AG09309 (cell line): ENCODE results near the gene MYL12B.

Experiments used
- DNase-seq: peaks from one replicate; pipeline ENCODE4 v3.0.0-alpha.2; 2010; ENCODE audit warnings: low read depth
- H3K4me3 ChIP-seq: 2 replicates; pipeline ENCODE4 v1.5.1; 2011; ENCODE audit warnings: mild to moderate bottlenecking, low read depth, low read length, moderate library complexity; ENCODE audit not compliant: control insufficient read depth
- TF ChIP-seq, protein P1 (sequence below): IDR thresholded peaks from 2 replicates; pipeline ENCODE4 v1.5.1; 2011; ENCODE audit warnings: mild to moderate bottlenecking, low read depth, low read length, inconsistent platforms; ENCODE audit not compliant: insufficient read depth, control insufficient read depth; ENCODE audit errors: missing control alignments

Gene MYL12B

DNA sequence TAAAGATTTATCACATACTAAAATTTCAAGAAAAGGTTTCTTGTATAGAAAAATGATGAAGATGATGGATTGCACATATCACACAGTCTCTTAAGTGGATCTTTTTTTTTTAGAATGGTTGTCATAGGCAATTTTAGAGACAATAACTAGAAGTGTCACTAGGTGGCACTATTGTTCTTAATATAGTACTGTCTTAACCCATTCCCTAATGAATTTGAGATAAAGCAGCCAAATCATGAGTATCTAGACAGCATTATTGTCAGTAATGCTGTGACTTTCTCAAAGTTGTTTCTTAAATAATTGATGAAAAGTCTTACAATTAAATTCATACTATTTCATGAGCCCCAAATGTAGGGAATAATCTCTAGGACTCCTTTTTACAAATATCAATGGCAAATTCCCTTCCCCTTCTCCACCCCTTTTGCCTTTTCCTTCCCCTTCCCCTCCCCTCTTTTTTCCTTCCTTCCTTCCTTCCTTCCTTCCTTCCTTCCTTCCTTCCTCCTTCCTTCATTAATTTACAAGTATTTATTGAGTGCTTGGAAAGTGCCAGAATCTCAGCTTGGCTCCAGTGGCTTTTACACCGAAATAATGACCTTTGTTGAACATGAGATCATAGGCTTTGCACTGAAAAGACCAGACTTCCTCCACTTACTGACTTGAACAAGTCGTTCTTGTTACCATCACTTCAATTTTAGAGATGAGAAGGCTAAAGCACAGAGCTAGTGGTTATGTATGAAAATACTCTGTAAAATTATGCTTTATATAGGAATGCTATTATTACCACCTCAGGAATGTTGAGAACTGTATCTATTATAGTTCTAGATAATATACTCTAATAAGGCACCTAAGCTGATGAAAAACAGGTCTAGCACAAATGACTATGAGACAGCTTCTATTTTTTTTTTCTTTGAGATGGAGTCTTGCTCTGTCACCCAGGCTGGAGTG lies 19.8 kb downstream of the MYL12B start:
- H3K4me3 ChIP-seq = no peak overlapping the region
- TF ChIP-seq, protein P1, sequence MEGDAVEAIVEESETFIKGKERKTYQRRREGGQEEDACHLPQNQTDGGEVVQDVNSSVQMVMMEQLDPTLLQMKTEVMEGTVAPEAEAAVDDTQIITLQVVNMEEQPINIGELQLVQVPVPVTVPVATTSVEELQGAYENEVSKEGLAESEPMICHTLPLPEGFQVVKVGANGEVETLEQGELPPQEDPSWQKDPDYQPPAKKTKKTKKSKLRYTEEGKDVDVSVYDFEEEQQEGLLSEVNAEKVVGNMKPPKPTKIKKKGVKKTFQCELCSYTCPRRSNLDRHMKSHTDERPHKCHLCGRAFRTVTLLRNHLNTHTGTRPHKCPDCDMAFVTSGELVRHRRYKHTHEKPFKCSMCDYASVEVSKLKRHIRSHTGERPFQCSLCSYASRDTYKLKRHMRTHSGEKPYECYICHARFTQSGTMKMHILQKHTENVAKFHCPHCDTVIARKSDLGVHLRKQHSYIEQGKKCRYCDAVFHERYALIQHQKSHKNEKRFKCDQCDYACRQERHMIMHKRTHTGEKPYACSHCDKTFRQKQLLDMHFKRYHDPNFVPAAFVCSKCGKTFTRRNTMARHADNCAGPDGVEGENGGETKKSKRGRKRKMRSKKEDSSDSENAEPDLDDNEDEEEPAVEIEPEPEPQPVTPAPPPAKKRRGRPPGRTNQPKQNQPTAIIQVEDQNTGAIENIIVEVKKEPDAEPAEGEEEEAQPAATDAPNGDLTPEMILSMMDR = peak; percentile 39
- DNase-seq = no peak

DNA sequence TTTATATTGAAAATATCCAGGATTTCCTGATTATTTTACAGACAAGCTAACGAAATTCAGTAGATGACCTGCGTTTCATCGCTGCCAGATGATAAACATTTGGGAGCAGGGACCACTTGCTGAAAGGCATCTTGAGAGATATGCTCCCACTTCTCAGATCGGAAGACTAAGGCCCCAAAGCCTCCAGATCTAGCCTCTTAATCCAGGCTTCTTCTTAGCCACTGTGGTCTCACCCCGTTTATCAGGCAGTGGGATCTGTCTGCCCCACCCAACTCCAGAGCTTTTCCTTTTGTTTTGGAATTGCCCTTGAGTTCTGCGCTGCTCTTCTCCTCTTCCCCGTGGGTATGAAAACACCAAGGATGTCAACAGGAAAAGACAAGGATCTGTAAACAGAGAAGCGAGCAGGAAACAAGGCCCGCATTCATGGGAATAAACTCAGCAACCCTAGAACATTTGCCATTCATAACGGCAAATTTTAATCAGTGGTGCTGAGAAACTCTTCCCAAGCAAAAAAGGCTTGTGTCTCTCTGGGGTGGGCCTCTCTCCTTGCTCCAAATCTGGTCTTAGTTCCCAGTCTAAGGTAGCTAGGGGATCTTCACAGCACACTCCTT lies 21.4 kb downstream of the MYL12B start:
- TF ChIP-seq, protein P1 = no peak
- no peak overlapping the region for H3K4me3 ChIP-seq
- DNase-seq = no peak

DNA sequence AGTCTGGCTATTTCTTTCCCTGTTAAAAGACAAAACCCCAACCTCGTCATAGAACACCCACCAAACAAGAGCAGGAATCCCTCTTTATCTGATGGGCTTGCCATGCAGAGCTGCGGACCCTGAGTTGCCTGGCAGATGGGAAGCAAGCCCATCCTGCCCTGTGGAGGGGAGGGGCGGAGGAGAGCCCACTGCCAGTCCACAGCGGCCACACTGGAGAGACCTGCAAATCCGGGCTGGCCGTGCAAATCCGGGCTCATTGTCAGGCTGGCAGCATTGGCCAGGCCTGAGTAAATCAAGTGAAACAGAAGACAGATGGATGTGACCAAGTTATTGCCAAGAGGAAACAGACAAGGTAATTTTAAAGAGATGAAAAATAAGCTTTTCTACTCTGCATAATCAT lies 22.0 kb downstream of the MYL12B start:
- no peak for DNase-seq
- no peak overlapping the region for H3K4me3 ChIP-seq
- TF ChIP-seq, protein P1 = no peak

DNA sequence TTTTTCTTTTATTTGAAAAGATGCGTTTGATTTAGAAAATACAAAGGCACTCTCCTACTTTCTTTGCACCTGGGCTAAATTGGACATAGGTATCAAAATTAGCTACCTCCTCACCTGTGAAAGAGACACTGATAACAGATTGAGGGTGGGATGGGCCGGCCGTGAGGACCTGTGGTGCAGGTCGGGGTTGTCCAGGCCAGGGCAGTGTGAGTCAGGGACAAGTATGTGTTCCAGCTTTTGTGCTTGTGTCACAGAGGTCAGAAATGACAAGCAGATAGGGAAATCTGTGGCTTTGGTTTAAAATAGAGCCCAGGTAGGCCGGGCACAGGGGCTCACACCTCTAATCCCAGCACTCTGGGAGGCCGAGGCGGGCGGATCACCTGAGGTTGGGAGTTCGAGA lies 22.6 kb downstream of the MYL12B start:
- TF ChIP-seq, protein P1 = no peak
- H3K4me3 ChIP-seq = no peak overlapping the region
- DNase-seq = no peak

DNA sequence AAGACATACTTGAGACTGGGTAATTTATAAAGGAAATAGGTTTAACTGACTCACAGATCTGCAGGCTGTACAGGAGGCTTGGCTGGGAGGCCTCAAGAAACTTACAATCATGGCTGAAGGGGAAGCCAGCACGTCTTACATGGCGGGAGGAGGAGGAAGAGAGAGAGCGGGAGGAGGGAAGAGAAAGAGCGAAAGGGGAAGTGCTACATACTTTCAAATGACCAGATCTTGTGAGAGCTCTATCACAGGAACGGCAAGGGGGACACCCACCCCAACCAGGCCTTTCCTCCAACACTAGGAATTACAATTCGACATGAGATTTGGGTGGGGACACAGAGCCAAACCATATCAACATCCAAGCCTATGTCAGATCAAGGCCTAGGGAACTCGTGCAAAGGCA lies 24.2 kb downstream of the MYL12B start:
- H3K4me3 ChIP-seq = no peak overlapping the region
- DNase-seq = no peak
- TF ChIP-seq, protein P1 = no peak

DNA sequence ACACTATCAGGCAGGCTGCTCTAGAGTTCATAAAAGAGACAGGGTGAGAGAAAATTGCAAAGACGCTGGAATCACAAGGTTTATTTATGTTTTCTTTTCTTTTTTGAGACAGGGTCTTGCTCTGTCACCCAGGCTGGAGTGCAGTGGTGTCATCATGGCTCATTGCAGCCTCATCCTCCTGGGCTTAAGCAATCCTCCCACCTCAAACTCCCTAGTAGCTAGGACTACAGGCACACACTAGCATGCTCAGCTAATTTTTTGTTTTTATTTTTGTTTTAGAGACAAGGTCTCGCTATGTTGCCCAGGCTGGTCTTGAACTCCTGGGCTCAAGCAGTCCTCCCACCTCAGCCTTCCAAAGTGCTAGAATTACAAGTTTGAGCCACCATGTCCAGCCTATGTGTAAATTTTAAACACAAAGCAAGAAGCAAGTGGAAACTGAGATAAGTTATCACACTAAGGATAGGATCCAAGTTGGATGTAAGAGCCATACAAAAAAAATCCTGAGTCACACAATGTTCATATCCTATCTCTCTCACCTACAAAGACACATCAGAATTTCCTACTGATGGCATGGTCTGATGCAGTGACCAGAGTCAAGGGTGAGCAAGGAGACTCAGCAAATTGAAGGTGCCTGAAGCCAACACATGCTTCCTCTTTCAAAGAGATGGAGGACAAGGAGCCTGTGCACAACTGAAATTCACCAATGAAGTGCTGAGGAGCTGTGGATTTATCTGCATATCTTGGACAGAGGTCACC lies 31.4 kb downstream of the MYL12B start:
- no peak overlapping the region for H3K4me3 ChIP-seq
- DNase-seq = no peak
- TF ChIP-seq, protein P1 = no peak
